GM23338 (cell line): ENCODE data around the gene KHSRP. TPM values are rescaled to one million over a fixed set of nuclear protein-coding genes. Genes with fewer than 3 reads are reported as not detected.

Source experiments
- ATAC-seq: fragments of 200-7000 bp; cut with Tn5 transposase; 3 replicates; pipeline ENCODE4 v1.9.1; 2020
- DNase-seq: peaks from one replicate; pipeline ENCODE4 v3.0.0-alpha.2; 2015; ENCODE audit warnings: low spot score
- H2AFZ ChIP-seq: fragments of 200-600 bp; sonication (generic); 2 replicates; pipeline ENCODE4 v1.8.0; 2016; ENCODE audit warnings: antibody characterized with exemption, mild to moderate bottlenecking, moderate library complexity
- H3F3A ChIP-seq: fragments of 200-600 bp; sonication (generic); replicated peaks from 2 replicates; pipeline ENCODE4 v1.8.0; 2017; ENCODE audit warnings: antibody characterized with exemption, mixed run types, low read depth
- H3K27ac ChIP-seq: fragments of 200-600 bp; sonication (generic); 2 replicates; pipeline ENCODE4 v1.6.1; 2016; ENCODE audit warnings: low read depth
- H3K27me3 ChIP-seq: fragments of 200-600 bp; sonication (generic); 2 replicates; pipeline ENCODE4 v1.8.0; 2016; ENCODE audit warnings: mild to moderate bottlenecking, mixed run types, moderate library complexity; ENCODE audit not compliant: insufficient read depth
- H3K36me3 ChIP-seq: fragments of 200-600 bp; sonication (generic); 2 replicates; pipeline ENCODE4 v1.8.0; 2016; ENCODE audit warnings: mild to moderate bottlenecking; ENCODE audit not compliant: insufficient read depth
- H3K4me1 ChIP-seq: fragments of 200-600 bp; sonication (generic); 2 replicates; pipeline ENCODE4 v1.8.0; 2016; ENCODE audit warnings: mild to moderate bottlenecking, moderate library complexity; ENCODE audit not compliant: insufficient read depth
- H3K4me2 ChIP-seq: fragments of 200-600 bp; sonication (generic); 2 replicates; pipeline ENCODE4 v1.7.1; 2017; ENCODE audit warnings: mixed run types
- H3K4me3 ChIP-seq: fragments of 200-600 bp; sonication (generic); 2 replicates; pipeline ENCODE4 v1.6.1; 2016; ENCODE audit warnings: mixed run types
- H3K79me2 ChIP-seq: fragments of 200-600 bp; sonication (generic); replicated peaks from 2 replicates; pipeline ENCODE4 v1.8.0; 2017; ENCODE audit warnings: mild to moderate bottlenecking; ENCODE audit not compliant: insufficient read depth
- H3K9me2 ChIP-seq: fragments of 200-600 bp; sonication (generic); 2 replicates; pipeline ENCODE4 v1.8.0; 2017; ENCODE audit not compliant: insufficient read depth
- H4K20me1 ChIP-seq: fragments of 200-600 bp; sonication (generic); replicated peaks from 2 replicates; pipeline ENCODE4 v1.8.0; 2017; ENCODE audit warnings: mild to moderate bottlenecking; ENCODE audit not compliant: insufficient read depth
- H3K27ac Mint-ChIP-seq: 2 replicates; pipeline ENCODE4 v1.8.0; 2020; ENCODE audit warnings: inconsistent platforms, mild to moderate bottlenecking, moderate library complexity, mixed read lengths
- H3K27me3 Mint-ChIP-seq: 3 replicates; pipeline ENCODE4 v1.8.0; 2022; ENCODE audit warnings: low read depth, mild to moderate bottlenecking, moderate library complexity, mixed read lengths, inconsistent platforms; ENCODE audit not compliant: insufficient read depth, poor library complexity
- H3K36me3 Mint-ChIP-seq: 3 replicates; pipeline ENCODE4 v1.8.0; 2021; ENCODE audit warnings: low read depth, mild to moderate bottlenecking, inconsistent platforms, moderate library complexity, mixed read lengths
- H3K4me1 Mint-ChIP-seq: 3 replicates; pipeline ENCODE4 v1.8.0; 2020; ENCODE audit warnings: mild to moderate bottlenecking, inconsistent platforms, mixed read lengths
- H3K4me3 Mint-ChIP-seq: 3 replicates; pipeline ENCODE4 v1.8.0; 2021; ENCODE audit warnings: moderate library complexity, mild to moderate bottlenecking, inconsistent platforms, mixed read lengths
- H3K9me3 Mint-ChIP-seq: 3 replicates; pipeline ENCODE4 v1.8.0; 2020; ENCODE audit warnings: moderate library complexity, mild to moderate bottlenecking, inconsistent platforms, mixed read lengths
- CREB1 ChIP-seq: fragments of 250-450 bp; sonication (Bioruptor Pico); IDR thresholded peaks from 2 replicates; pipeline ENCODE4 v1.5.0; 2020; ENCODE audit warnings: low read depth, mild to moderate bottlenecking, moderate library complexity
- CTCF ChIP-seq, 2 experiments: fragments of 200-600 bp in 1 of 2; sonication (generic) in 1 of 2; conservative IDR thresholded peaks; 2 replicates each; pipeline versions ENCODE4 v1.5.1 to v1.6.1; 2016 to 2017; ENCODE audit warnings: antibody characterized with exemption in 2 of 2, low read depth in 2 of 2, mild to moderate bottlenecking in 2 of 2, moderate library complexity in 1 of 2
- ETS1 ChIP-seq: IDR thresholded peaks from 2 replicates; pipeline ENCODE4 v1.6.1; 2016; ENCODE audit warnings: antibody characterized with exemption
- EZH2 ChIP-seq: fragments of 200-600 bp; sonication (generic); IDR thresholded peaks from one replicate; pipeline ENCODE4 v1.8.0; 2017; ENCODE audit warnings: antibody characterized with exemption, mild to moderate bottlenecking, low read depth; ENCODE audit not compliant: unreplicated experiment
- NANOG ChIP-seq: IDR thresholded peaks from 2 replicates; pipeline ENCODE4 v1.6.1; 2016; ENCODE audit warnings: antibody characterized with exemption, borderline replicate concordance
- POLR2AphosphoS5 ChIP-seq: IDR thresholded peaks from 2 replicates; pipeline ENCODE4 v1.6.1; 2016; ENCODE audit warnings: antibody characterized with exemption, low read depth
- REST ChIP-seq: IDR thresholded peaks from one replicate; pipeline ENCODE4 v1.6.1; 2018; ENCODE audit warnings: antibody characterized with exemption; ENCODE audit not compliant: unreplicated experiment
- STAT1 ChIP-seq: IDR thresholded peaks from one replicate; pipeline ENCODE4 v1.6.1; 2016; ENCODE audit warnings: antibody characterized with exemption; ENCODE audit not compliant: unreplicated experiment
- ZNF114 ChIP-seq: fragments of 250-450 bp; sonication (Bioruptor Pico); IDR thresholded peaks from 2 replicates; pipeline ENCODE4 v1.5.0; 2020; ENCODE audit warnings: mild to moderate bottlenecking, moderate library complexity
- ZNF331 ChIP-seq: fragments of 250-450 bp; sonication (Bioruptor Pico); IDR thresholded peaks from 2 replicates; pipeline ENCODE4 v1.5.0; 2020; ENCODE audit warnings: low read depth, mild to moderate bottlenecking, moderate library complexity
- polyA plus RNA-seq: library from polyadenylated mRNA; unstranded; fragments of >200 nt; fragmentation: Nextera tagmentation; extraction: Ambion mirVana; gene quantifications from 2 replicates; pipeline ENCODE4 v1.2.1, GENCODE V29; 2016
- total RNA-seq: library from RNA; depleted of rRNA; stranded (reverse); fragments of >200 nt; shearing (Covaris generic); gene quantifications from 2 replicates; pipeline ENCODE4 v1.2.3, GENCODE V29; 2014

KHSRP gene
- total and polyA plus RNA-seq, 2 experiments from 2014 or later: 129 to 359 TPM

DNA sequence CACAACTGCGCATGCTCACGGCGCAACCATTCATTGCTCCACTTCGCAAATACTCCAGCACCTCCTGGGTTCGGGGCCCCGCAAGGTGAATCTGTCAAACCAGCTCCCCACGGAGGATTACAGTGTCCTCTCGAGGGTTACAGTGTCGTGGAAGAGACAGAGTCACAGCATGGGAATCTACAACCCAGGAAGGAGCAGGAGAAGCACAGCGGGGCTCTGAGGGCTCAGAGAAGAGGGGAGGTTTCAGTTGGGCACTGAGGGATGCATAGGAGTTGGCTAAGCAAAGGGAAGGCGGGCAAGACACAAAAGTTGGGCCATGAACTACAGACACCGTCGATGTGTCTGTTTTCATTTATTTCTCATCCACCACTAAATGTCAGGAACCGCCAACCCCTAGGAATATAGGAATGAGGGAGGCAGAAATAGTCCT is 30.6 kb downstream of the KHSRP start (continued):
- TF ChIP-seq CTCF (conservative IDR thresholded peaks at IDR 0.05; ENCODE audit: low read depth in 2 of 2) (no peak), REST (no peak), EZH2 (no peak), POLR2AphosphoS5 (no peak), NANOG (no peak), STAT1 (no peak), ZNF331 (CRISPR knock-in tag) (no peak), ZNF114 (CRISPR knock-in tag) (no peak)

- peak within 1 kb of the TSS; percentile 95 for H3K27ac ChIP-seq
- peaks cover 18% of the 10 kb centered on the region for H3K36me3 Mint-ChIP-seq
- no peaks in the 10 kb centered on the region for H3K9me2 ChIP-seq
- H3K27ac Mint-ChIP-seq: peak within 1 kb of the TSS; percentile 99
- H3K4me2 ChIP-seq: peak within 1 kb of the TSS; percentile 99
- H3K4me3 ChIP-seq: peak within 1 kb of the TSS; percentile 99
- peak within 1 kb of the TSS; percentile 86 for H2AFZ ChIP-seq
- peak; percentile 85 for ATAC-seq
- no peaks in the 10 kb centered on the region for H3K27me3 ChIP-seq
- peaks cover 12% of the 10 kb centered on the region for H3K27me3 Mint-ChIP-seq
- H3K9me3 Mint-ChIP-seq: no peaks in the 10 kb centered on the region; the same call in 2 of the 3 replicates
- H4K20me1 ChIP-seq: no peaks in the 10 kb centered on the region; the same call in 1 of the 2 replicates
- peaks cover 18% of the 10 kb centered on the region for H3K4me1 Mint-ChIP-seq
- H3K36me3 ChIP-seq: peaks cover 6% of the 10 kb centered on the region; the same call in 1 of the 2 replicates
- H3F3A ChIP-seq: peaks cover 6% of the 10 kb centered on the region; the same call in 1 of the 2 replicates
- peaks cover 7% of the 10 kb centered on the region; the same call in 1 of the 2 replicates for H3K4me1 ChIP-seq
- peaks cover 20% of the 10 kb centered on the region for H3K79me2 ChIP-seq
- H3K4me3 Mint-ChIP-seq: peak within 1 kb of the TSS; percentile 97
- DNase-seq: peak; percentile 97
- TF ChIP-seq REST (no peak), POLR2AphosphoS5 (peak; percentile 56), CREB1 (CRISPR knock-in tag) (peak; percentile 96), ETS1 (peak; percentile 73)
Measured at GRCh38 chr19:6393074-6393982, 31.3 kb downstream of the KHSRP start, which contains the start of gene GTF2F1. GTF2F1 (minus strand) TSS chr19:6393164; CDS start chr19:6392995, 169 bp downstream.
